HepG2 (cell line): ENCODE results near the gene TUT1. TPM values are rescaled to one million over a fixed set of nuclear protein-coding genes. Genes with fewer than 3 reads are reported as not detected.

Source experiments
- DNMT3B ChIP-seq: conservative IDR thresholded peaks from 2 replicates; pipeline ENCODE4 v1.6.1; 2016; ENCODE audit warnings: missing biosample characterization, control low read depth
- ELF1 ChIP-seq: sonication (generic); formaldehyde crosslinking; IDR thresholded peaks from 2 replicates; pipeline ENCODE4 v1.4.0; 2020; ENCODE audit warnings: missing genetic modification reagents
- FOXM1 ChIP-seq: sonication (generic); formaldehyde crosslinking; IDR thresholded peaks from 2 replicates; pipeline ENCODE4 v1.5.0; 2020; ENCODE audit warnings: missing genetic modification reagents
- GMEB1 ChIP-seq: sonication (generic); formaldehyde crosslinking; IDR thresholded peaks from 2 replicates; pipeline ENCODE4 v1.5.1; 2020; ENCODE audit warnings: missing genetic modification reagents, mild to moderate bottlenecking, borderline replicate concordance
- HMGXB4 ChIP-seq, 2 experiments: sonication (generic) in 1 of 2; formaldehyde crosslinking in 1 of 2; IDR thresholded peaks; 2 replicates each; pipeline versions ENCODE4 v1.4.0 to v1.6.1; 2018 to 2020; ENCODE audit warnings: missing genetic modification reagents in 2 of 2, borderline replicate concordance in 1 of 2, low read depth in 1 of 2, mild to moderate bottlenecking in 1 of 2, missing biosample characterization in 1 of 2
- IRF9 ChIP-seq: sonication (generic); formaldehyde crosslinking; IDR thresholded peaks from 2 replicates; pipeline ENCODE4 v1.8.0; 2022; ENCODE audit warnings: missing genetic modification reagents, mild to moderate bottlenecking, borderline replicate concordance
- MLX ChIP-seq: IDR thresholded peaks from 2 replicates; pipeline ENCODE4 v1.6.1; 2016
- NFE2L2 ChIP-seq: fragments of 150-350 bp; IDR thresholded peaks from 2 replicates; pipeline ENCODE4 v1.6.1; 2014; ENCODE audit warnings: low read length
- RBM39 ChIP-seq: fragments of 200-400 bp; formaldehyde crosslinking; IDR thresholded peaks from one replicate; pipeline ENCODE4 v1.6.1; 2018; ENCODE audit warnings: antibody characterized with exemption, mild to moderate bottlenecking, low read depth, low read length; ENCODE audit not compliant: poor library complexity, severe bottlenecking
- SMARCE1 ChIP-seq: fragments of 450-650 bp; IDR thresholded peaks from 2 replicates; pipeline ENCODE4 v1.6.1; 2017; ENCODE audit warnings: borderline replicate concordance
- SP2 ChIP-seq: sonication (generic); formaldehyde crosslinking; IDR thresholded peaks from 2 replicates; pipeline ENCODE4 v1.5.1; 2020; ENCODE audit warnings: mild to moderate bottlenecking, missing genetic modification reagents
- SPEN ChIP-seq: sonication (generic); formaldehyde crosslinking; IDR thresholded peaks from 2 replicates; pipeline ENCODE4 v1.5.1; 2020; ENCODE audit warnings: low read depth, mild to moderate bottlenecking, missing genetic modification reagents
- STAG1 ChIP-seq: sonication (generic); formaldehyde crosslinking; IDR thresholded peaks from 2 replicates; pipeline ENCODE4 v1.4.0; 2020; ENCODE audit warnings: missing genetic modification reagents
- TBX3 ChIP-seq: fragments of 450-650 bp; IDR thresholded peaks from 2 replicates; pipeline ENCODE4 v1.6.1; 2017; ENCODE audit warnings: antibody characterized with exemption, mild to moderate bottlenecking, inconsistent platforms, borderline replicate concordance
- THAP8 ChIP-seq: sonication (generic); formaldehyde crosslinking; IDR thresholded peaks from 2 replicates; pipeline ENCODE4 v1.5.1; 2020; ENCODE audit warnings: missing genetic modification reagents, mild to moderate bottlenecking, borderline replicate concordance
- ZC3H13 ChIP-seq: sonication (generic); formaldehyde crosslinking; IDR thresholded peaks from 2 replicates; pipeline ENCODE4 v1.8.1; 2023; ENCODE audit warnings: mild to moderate bottlenecking, missing genetic modification reagents, moderate library complexity
- ZNF143 ChIP-seq: sonication (generic); formaldehyde crosslinking; IDR thresholded peaks from 2 replicates; pipeline ENCODE4 v1.4.0; 2020; ENCODE audit warnings: missing genetic modification reagents
- ZNF180 ChIP-seq: sonication (generic); formaldehyde crosslinking; IDR thresholded peaks from 2 replicates; pipeline ENCODE4 v1.4.0; 2020; ENCODE audit warnings: low read depth, missing genetic modification reagents, borderline replicate concordance
- ZNF335 ChIP-seq: sonication (generic); formaldehyde crosslinking; IDR thresholded peaks from 2 replicates; pipeline ENCODE4 v1.4.0; 2020; ENCODE audit warnings: missing genetic modification reagents
- ZNF337 ChIP-seq: sonication (generic); formaldehyde crosslinking; IDR thresholded peaks from 2 replicates; pipeline ENCODE4 v1.5.1; 2020; ENCODE audit warnings: missing genetic modification reagents, low read depth, mild to moderate bottlenecking, borderline replicate concordance
- ZNF552 ChIP-seq: sonication (generic); formaldehyde crosslinking; IDR thresholded peaks from 2 replicates; pipeline ENCODE4 v1.9.0; 2022; ENCODE audit warnings: missing genetic modification reagents, mild to moderate bottlenecking, borderline replicate concordance
- ZNF558 ChIP-seq: sonication (generic); formaldehyde crosslinking; IDR thresholded peaks from 2 replicates; pipeline ENCODE4 v1.9.0; 2022; ENCODE audit warnings: mild to moderate bottlenecking, missing genetic modification reagents, borderline replicate concordance
- ZSCAN12 ChIP-seq: sonication (generic); formaldehyde crosslinking; IDR thresholded peaks from 2 replicates; pipeline ENCODE4 v1.9.0; 2021; ENCODE audit warnings: mild to moderate bottlenecking, missing genetic modification reagents
- polyA plus RNA-seq, 8 experiments: library from polyadenylated mRNA; depleted of rRNA in 3 of 8; stranded (reverse) in 7 of 8; unstranded in 1 of 8; fragments of >200 nt; fragmentation: Illumina TruSeq in 4 of 8; extraction: Trizol in 4 of 8; gene quantifications; 2 replicates each; pipeline versions ENCODE4 v1.2.1 to v1.2.3, GENCODE V29; 2011 to 2016; ENCODE audit warnings: low read depth in 4 of 8, missing spikeins in 1 of 8, mixed read lengths in 1 of 8; ENCODE audit not compliant: insufficient read depth in 1 of 8
- total RNA-seq, 5 experiments: library from RNA; depleted of rRNA; stranded (reverse); fragments of >200 nt; fragmentation: Illumina TruSeq; extraction: Trizol; gene quantifications; 2 replicates each; pipeline ENCODE4 v1.2.3, GENCODE V29; 2016; ENCODE audit warnings: low read depth in 1 of 5

TUT1 gene
- total and polyA plus RNA-seq, 2 of the 13 experiments (the other 11 are each of a cell fraction or from before 2014, with no cell fraction given), result 9.7 to 14.3 TPM

- TF ChIP-seq HMGXB4 (CRISPR knock-in tag; IDR thresholded peaks at IDR 0.05; ENCODE audit: borderline replicate concordance in 1 of 2, low read depth in 1 of 2) (peak in 1 of 2 experiments; percentile 86; a peak in 2 of 4 replicates), ZNF335 (CRISPR knock-in tag) (0 out of 2 replicates have a peak, but pooled peaks have one; percentile 45), ZNF337 (peak; percentile 84; the same call in 1 of the 2 replicates), RBM39 (peak; percentile 73), ZNF143 (CRISPR knock-in tag) (peak; percentile 50; the same call in 1 of the 2 replicates), ELF1 (CRISPR knock-in tag) (peak; percentile 97), FOXM1 (no peak), DNMT3B (CRISPR knock-in tag) (no peak), GMEB1 (CRISPR knock-in tag) (peak; percentile 83; the same call in 1 of the 2 replicates), SP2 (CRISPR knock-in tag) (peak; percentile 76), ZNF558 (no peak), SMARCE1 (no peak), STAG1 (0 out of 2 replicates have a peak, but pooled peaks have one; percentile 15), ZNF180 (CRISPR knock-in tag) (0 out of 2 replicates have a peak, but pooled peaks have one; percentile 22), ZSCAN12 (CRISPR knock-in tag) (no peak), NFE2L2 (no peak), ZNF552 (CRISPR knock-in tag) (peak; percentile 88), ZC3H13 (CRISPR knock-in tag) (peak; percentile 87), IRF9 (CRISPR knock-in tag) (no peak), MLX (CRISPR knock-in tag) (peak; percentile 80), THAP8 (peak; percentile 20; the same call in 1 of the 2 replicates), TBX3 (peak; percentile 13; the same call in 1 of the 2 replicates), SPEN (peak; percentile 90)
These were observed 30.5 kb upstream of the TUT1 start, which contains the start of gene B3GAT3 (continued) for GRCh38 chr11:62621567-62622470.
